Activated naive CD4-positive, alpha-beta T cell (primary cell): ENCODE data around the gene TMEM176A.
"Not testable (repeated sequence)": the region's sequence is repeated elsewhere in the genome, so short reads cannot be mapped to it uniquely, and the experiment has no call there.

Experiments used
- DNase-seq, 4 experiments: peaks; one replicate each; lab custom pipeline; 2025; lab: John Stamatoyannopoulos, UW

Gene TMEM176A

GRCh38 chr7:150788474-150789269, 11.9 kb upstream of the TMEM176A start:
- no peak for DNase-seq

- DNase-seq = no peak
Measured at GRCh38 chr7:150790416-150791075, 10.0 kb upstream of the TMEM176A start.

GRCh38 chr7:150791304-150791703, 9.3 kb upstream of the TMEM176A start:
- no peak for DNase-seq

- no peak for DNase-seq
Measured at GRCh38 chr7:150791746-150792452, 8.7 kb upstream of the TMEM176A start.

GRCh38 chr7:150793569-150794238, 6.9 kb upstream of the TMEM176A start:
- no peak for DNase-seq

- DNase-seq = no peak
Measured at GRCh38 chr7:150797661-150798060, 2.9 kb upstream of the TMEM176A start.

- DNase-seq = no peak
Measured at GRCh38 chr7:150799156-150799555, 1.4 kb upstream of the TMEM176A start.

GRCh38 chr7:150799741-150800580, 608 bp upstream of the TMEM176A start, which contains the start of gene TMEM176B:
TSS of gene TMEM176B (minus strand) at chr7:150800364. CDS start at chr7:150796569, 3,795 bp downstream.
- no peak for DNase-seq

- no peak for DNase-seq
Measured at GRCh38 chr7:150801242-150801945, 825 bp downstream of the TMEM176A start.

- DNase-seq = no peak
Measured at GRCh38 chr7:150801946-150802771, 1.6 kb downstream of the TMEM176A start.

GRCh38 chr7:150803161-150803860, 2.7 kb downstream of the TMEM176A start:
- no peak for DNase-seq

GRCh38 chr7:150804802-150805201, 4.2 kb downstream of the TMEM176A start:
- no peak for DNase-seq

- DNase-seq = no peak
Measured at GRCh38 chr7:150805864-150806263, 5.3 kb downstream of the TMEM176A start.

- DNase-seq = no peak
Measured at GRCh38 chr7:150806454-150806853, 5.9 kb downstream of the TMEM176A start.

GRCh38 chr7:150806863-150807262, 6.3 kb downstream of the TMEM176A start:
- no peak for DNase-seq

GRCh38 chr7:150807616-150808438, 7.3 kb downstream of the TMEM176A start:
- not testable (repeated sequence) for DNase-seq

GRCh38 chr7:150814328-150815001, 13.9 kb downstream of the TMEM176A start:
- no peak for DNase-seq

GRCh38 chr7:150818971-150819370, 18.4 kb downstream of the TMEM176A start:
- DNase-seq = no peak
